Endothelial cell (in vitro differentiated cells): ENCODE data around the gene FGF12. TPM values are rescaled to one million over a fixed set of nuclear protein-coding genes. Genes with fewer than 3 reads are reported as not detected.

Experiments
- DNase-seq: peaks from one replicate; pipeline ENCODE4 v3.0.0; 2021; ENCODE audit warnings: low spot score
- H3K27ac Mint-ChIP-seq: one replicate; pipeline ENCODE4 v1.8.0; 2021; ENCODE audit warnings: mixed read lengths, inconsistent platforms; ENCODE audit not compliant: unreplicated experiment
- H3K27me3 Mint-ChIP-seq: one replicate; pipeline ENCODE4 v1.8.0; 2021; ENCODE audit warnings: mild to moderate bottlenecking, moderate library complexity, mixed read lengths, inconsistent platforms; ENCODE audit not compliant: unreplicated experiment
- H3K36me3 Mint-ChIP-seq: one replicate; pipeline ENCODE4 v1.8.0; 2021; ENCODE audit warnings: mild to moderate bottlenecking, low read depth, mixed read lengths, inconsistent platforms; ENCODE audit not compliant: unreplicated experiment
- H3K4me1 Mint-ChIP-seq: one replicate; pipeline ENCODE4 v1.8.0; 2021; ENCODE audit warnings: mild to moderate bottlenecking, mixed read lengths, inconsistent platforms; ENCODE audit not compliant: unreplicated experiment
- H3K4me3 Mint-ChIP-seq: one replicate; pipeline ENCODE4 v1.8.0; 2021; ENCODE audit warnings: mild to moderate bottlenecking, mixed read lengths, inconsistent platforms; ENCODE audit not compliant: unreplicated experiment
- H3K9me3 Mint-ChIP-seq: one replicate; pipeline ENCODE4 v1.8.0; 2021; ENCODE audit warnings: mixed read lengths, inconsistent platforms; ENCODE audit not compliant: unreplicated experiment
- total RNA-seq: library from RNA; stranded (reverse); fragmentation: NEBNext Ultra II Directional; extraction: Animal tissue kit (Norgen Biotek cat#: 25700); gene quantifications from one replicate; pipeline ENCODE4 v1.2.1, GENCODE V29; 2021; ENCODE audit not compliant: unreplicated experiment
- TF ChIP-seq, protein P1 (sequence below): fragments of 200-600 bp; sonication (generic); IDR thresholded peaks from one replicate; pipeline ENCODE4 v1.5.0; 2021; ENCODE audit warnings: antibody characterized with exemption; ENCODE audit not compliant: unreplicated experiment

Gene FGF12
- total RNA-seq, 1 donor from 2014 or later: 19.1 TPM

DNA sequence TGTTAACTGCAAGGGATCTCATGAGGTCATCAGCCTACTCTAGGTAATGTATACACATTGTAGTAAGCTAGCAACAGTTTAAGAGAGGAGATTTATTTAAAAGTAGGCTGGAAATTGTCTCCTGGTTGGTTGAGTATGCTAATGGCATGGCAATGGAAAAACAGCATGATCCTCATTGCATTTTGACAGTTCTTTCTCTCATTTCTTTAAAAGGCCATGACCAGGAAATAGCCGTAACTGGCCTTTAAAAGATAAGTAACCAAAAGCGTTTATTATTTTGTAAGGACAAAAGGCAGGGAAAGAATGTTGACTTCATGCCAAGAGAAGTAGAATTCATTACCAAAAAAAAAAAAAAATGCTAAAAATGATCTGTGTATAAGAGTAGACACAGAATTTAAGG, 310.3 kb downstream of the FGF12 start:
- Mint-ChIP-seq H3K27me3 (no peaks in the 10 kb centered on the region), H3K4me3 (no peak overlapping the region), H3K9me3 (no peaks in the 10 kb centered on the region), H3K27ac (no peak overlapping the region), H3K4me1 (peaks cover 13% of the 10 kb centered on the region), H3K36me3 (no peaks in the 10 kb centered on the region)
- TF ChIP-seq, protein P1, sequence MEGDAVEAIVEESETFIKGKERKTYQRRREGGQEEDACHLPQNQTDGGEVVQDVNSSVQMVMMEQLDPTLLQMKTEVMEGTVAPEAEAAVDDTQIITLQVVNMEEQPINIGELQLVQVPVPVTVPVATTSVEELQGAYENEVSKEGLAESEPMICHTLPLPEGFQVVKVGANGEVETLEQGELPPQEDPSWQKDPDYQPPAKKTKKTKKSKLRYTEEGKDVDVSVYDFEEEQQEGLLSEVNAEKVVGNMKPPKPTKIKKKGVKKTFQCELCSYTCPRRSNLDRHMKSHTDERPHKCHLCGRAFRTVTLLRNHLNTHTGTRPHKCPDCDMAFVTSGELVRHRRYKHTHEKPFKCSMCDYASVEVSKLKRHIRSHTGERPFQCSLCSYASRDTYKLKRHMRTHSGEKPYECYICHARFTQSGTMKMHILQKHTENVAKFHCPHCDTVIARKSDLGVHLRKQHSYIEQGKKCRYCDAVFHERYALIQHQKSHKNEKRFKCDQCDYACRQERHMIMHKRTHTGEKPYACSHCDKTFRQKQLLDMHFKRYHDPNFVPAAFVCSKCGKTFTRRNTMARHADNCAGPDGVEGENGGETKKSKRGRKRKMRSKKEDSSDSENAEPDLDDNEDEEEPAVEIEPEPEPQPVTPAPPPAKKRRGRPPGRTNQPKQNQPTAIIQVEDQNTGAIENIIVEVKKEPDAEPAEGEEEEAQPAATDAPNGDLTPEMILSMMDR: no peak
- no peak for DNase-seq

DNA sequence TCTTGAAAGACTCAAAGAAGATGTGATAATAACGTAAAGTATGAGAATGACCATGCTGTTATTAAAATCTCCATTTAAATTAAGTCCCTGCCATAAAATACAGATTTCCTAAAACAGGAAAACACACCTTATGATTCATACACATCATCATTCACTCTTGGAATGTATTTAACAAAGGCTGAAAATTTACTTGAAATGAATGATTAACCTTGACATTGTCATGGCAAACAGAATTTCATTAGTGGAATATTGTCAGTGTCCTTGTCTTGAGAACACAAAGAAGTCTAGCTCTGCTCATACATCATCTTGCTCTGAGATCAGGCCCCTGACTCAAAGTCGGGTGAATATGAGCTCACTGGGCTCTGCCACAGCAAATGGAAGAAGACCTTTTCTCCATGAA, 313.9 kb downstream of the FGF12 start:
- H3K9me3 Mint-ChIP-seq: no peaks in the 10 kb centered on the region

DNA sequence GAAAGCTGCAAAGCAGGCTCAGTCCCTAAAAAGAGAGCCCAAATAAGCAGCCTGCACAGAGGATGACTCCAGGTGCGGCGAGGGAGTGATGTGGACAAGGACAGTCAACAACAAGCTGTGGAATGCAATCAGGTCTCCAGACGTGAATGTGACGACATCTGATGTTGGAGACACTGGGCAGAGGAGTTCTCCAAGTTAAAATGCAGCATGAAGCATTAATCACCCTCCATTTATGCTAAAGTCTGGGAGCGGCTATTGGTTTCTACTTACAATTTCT, 316.7 kb downstream of the FGF12 start:
- DNase-seq: no peak
- Mint-ChIP-seq H3K27ac (no peak overlapping the region), H3K36me3 (peaks cover 8% of the 10 kb centered on the region), H3K9me3 (no peaks in the 10 kb centered on the region), H3K4me3 (peak overlapping the region; percentile 86), H3K4me1 (peaks cover 32% of the 10 kb centered on the region), H3K27me3 (peaks cover 11% of the 10 kb centered on the region)
- TF ChIP-seq, protein P1: no peak

More for the DNA sequence above, 313.9 kb downstream of the FGF12 start:
- Mint-ChIP-seq H3K4me1 (peaks cover 22% of the 10 kb centered on the region), H3K27me3 (peaks cover 2% of the 10 kb centered on the region), H3K27ac (no peak overlapping the region), H3K36me3 (no peaks in the 10 kb centered on the region), H3K4me3 (no peak overlapping the region)
- TF ChIP-seq, protein P1: no peak
- no peak for DNase-seq

DNA sequence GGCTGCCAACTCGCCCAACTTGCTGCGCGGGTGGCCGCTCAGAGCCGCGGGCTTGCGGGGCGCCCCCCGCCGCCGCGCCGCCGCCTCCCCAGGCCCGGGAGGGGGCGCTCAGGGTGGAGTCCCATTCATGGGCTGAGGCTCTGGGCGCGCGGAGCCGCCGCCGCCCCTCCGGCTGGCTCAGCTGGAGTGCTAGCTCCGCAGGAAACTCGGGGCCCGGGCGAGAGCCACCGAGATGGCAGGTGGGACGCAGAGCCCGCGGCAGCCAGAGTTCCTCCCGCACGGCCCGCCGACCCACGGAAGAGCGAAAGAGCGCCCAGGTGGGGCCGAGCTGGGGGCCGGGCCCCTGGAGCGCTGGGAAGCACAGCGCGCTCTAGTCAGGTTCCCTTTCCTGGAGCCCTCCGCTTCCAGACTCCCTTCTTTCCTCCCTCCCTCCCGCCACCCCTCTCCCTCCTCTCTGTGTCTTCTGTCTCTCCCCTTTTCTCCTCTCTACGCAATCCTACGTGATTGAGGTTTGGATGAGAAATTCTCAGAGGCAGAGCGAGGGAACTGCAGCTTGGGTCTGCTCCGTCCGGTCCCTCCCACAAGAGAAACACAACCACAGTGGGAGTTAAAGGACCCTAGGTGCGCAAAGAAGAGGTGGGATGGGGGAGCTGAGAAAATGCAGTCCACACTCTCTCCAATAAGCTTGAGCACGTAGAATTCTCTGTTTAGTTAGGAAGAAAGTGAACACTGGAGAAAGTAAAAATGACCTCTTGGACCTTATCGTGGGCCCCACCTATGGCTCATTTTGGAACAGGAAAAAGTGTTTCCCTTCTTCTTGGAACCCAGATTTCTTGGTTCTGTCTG, 317.3 kb downstream of the FGF12 start:
- Mint-ChIP-seq H3K4me3 (peak overlapping the region; percentile 86), H3K4me1 (peaks cover 37% of the 10 kb centered on the region), H3K36me3 (peaks cover 8% of the 10 kb centered on the region), H3K9me3 (no peaks in the 10 kb centered on the region), H3K27me3 (peaks cover 11% of the 10 kb centered on the region), H3K27ac (no peak overlapping the region)
- DNase-seq: peak; percentile 45
- TF ChIP-seq, protein P1: no peak

DNA sequence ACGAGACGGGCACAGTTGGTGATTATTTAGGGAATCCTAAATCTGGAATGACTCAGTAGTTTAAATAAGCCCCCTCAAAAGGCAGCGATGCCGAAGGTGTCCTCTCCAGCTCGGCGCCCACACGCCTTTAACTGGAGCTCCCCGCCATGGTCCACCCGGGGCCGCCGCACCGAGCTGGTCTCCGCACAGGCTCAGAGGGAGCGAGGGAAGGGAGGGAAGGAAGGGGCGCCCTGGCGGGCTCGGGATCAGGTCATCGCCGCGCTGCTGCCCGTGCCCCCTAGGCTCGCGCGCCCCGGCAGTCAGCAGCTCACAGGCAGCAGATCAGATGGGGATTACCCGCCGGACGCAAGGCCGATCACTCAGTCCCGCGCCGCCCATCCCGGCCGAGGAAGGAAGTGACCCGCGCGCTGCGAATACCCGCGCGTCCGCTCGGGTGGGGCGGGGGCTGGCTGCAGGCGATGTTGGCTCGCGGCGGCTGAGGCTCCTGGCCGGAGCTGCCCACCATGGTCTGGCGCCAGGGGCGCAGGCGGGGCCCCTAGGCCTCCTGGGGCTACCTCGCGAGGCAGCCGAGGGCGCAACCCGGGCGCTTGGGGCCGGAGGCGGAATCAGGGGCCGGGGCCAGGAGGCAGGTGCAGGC, 318.0 kb downstream of the FGF12 start:
- H3K27me3 Mint-ChIP-seq: peaks cover 11% of the 10 kb centered on the region
- H3K4me1 Mint-ChIP-seq: peaks cover 42% of the 10 kb centered on the region
- H3K9me3 Mint-ChIP-seq: no peaks in the 10 kb centered on the region

More for the DNA sequence above, 318.0 kb downstream of the FGF12 start:
- H3K4me3 Mint-ChIP-seq: peak overlapping the region; percentile 98
- H3K36me3 Mint-ChIP-seq: peaks cover 8% of the 10 kb centered on the region
- TF ChIP-seq, protein P1: peak; percentile 33
- DNase-seq: peak; percentile 73
- no peak overlapping the region for H3K27ac Mint-ChIP-seq
